ENCODE data around the gene OTOGL.

OTOGL gene

GRCh38 chr12:80381121-80381520 is 281.8 kb downstream of the OTOGL start:
- Histone ChIP-seq H3K9me2 (replicated peaks; ENCODE audit: insufficient read depth, low read length) (no peaks in the 10 kb centered on the region), H4K20me1 (ENCODE audit: insufficient read depth, low read length) (no peaks in the 10 kb centered on the region), H3K79me2 (ENCODE audit: low read length) (no peaks in the 10 kb centered on the region), H3K9ac (ENCODE audit: low read length) (no peak overlapping the region), H3K4me3 (ENCODE audit: low read length) (no peak overlapping the region), H3K9me3 (replicated peaks; ENCODE audit: insufficient read depth, low read length) (no peaks in the 10 kb centered on the region), H3K36me3 (replicated peaks; ENCODE audit: insufficient read depth, low read length) (no peaks in the 10 kb centered on the region), H3F3A (ENCODE audit: insufficient read depth, low read length) (no peaks in the 10 kb centered on the region), H3K27ac (ENCODE audit: low read length) (no peak overlapping the region), H3K4me1 (ENCODE audit: low read length) (no peaks in the 10 kb centered on the region), H2AFZ (ENCODE audit: low read length) (no peak overlapping the region), H3K27me3 (replicated peaks; ENCODE audit: insufficient read depth, low read length) (no peaks in the 10 kb centered on the region), H3K4me2 (ENCODE audit: low read depth, low read length) (no peak overlapping the region)
- TF ChIP-seq, protein P1, sequence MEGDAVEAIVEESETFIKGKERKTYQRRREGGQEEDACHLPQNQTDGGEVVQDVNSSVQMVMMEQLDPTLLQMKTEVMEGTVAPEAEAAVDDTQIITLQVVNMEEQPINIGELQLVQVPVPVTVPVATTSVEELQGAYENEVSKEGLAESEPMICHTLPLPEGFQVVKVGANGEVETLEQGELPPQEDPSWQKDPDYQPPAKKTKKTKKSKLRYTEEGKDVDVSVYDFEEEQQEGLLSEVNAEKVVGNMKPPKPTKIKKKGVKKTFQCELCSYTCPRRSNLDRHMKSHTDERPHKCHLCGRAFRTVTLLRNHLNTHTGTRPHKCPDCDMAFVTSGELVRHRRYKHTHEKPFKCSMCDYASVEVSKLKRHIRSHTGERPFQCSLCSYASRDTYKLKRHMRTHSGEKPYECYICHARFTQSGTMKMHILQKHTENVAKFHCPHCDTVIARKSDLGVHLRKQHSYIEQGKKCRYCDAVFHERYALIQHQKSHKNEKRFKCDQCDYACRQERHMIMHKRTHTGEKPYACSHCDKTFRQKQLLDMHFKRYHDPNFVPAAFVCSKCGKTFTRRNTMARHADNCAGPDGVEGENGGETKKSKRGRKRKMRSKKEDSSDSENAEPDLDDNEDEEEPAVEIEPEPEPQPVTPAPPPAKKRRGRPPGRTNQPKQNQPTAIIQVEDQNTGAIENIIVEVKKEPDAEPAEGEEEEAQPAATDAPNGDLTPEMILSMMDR (IDR thresholded peaks at IDR 0.05; ENCODE audit: low read length): no peak
- TF ChIP-seq EZH2phosphoT487 (IDR thresholded peaks at IDR 0.05; ENCODE audit: low read length) (no peak), EZH2 (optimal IDR thresholded peaks at IDR 0.05; ENCODE audit: low read depth, low read length) (no peak)
- DNase-seq: no peak

DNA sequence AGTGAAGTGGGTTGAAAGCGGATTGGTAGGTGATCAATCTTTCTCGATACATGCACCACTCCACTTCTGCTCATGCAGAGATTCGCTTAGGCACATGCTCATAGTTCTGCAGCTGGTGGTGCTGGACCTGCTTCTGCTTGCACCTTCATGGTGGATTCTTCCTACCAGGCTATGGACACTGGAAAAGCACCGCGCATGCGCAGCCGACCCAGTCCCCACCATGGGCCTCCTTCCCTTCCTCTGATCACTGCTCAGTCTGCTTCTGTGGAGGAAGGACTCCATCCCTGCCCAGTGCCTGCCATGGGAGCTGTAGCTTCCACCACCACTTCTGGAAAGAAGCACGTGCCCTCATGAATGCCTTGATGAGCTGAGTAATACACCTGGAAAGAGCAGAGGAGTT is 282.9 kb downstream of the OTOGL start:
- Histone ChIP-seq H3K79me2 (ENCODE audit: low read length) (no peaks in the 10 kb centered on the region), H3K9me2 (replicated peaks; ENCODE audit: insufficient read depth, low read length) (no peaks in the 10 kb centered on the region), H3K9ac (ENCODE audit: low read length) (no peak overlapping the region), H3F3A (ENCODE audit: insufficient read depth, low read length) (no peaks in the 10 kb centered on the region), H3K4me1 (ENCODE audit: low read length) (no peaks in the 10 kb centered on the region), H3K27ac (ENCODE audit: low read length) (no peak overlapping the region), H3K36me3 (replicated peaks; ENCODE audit: insufficient read depth, low read length) (no peaks in the 10 kb centered on the region), H3K4me3 (ENCODE audit: low read length) (no peak overlapping the region), H2AFZ (ENCODE audit: low read length) (no peak overlapping the region), H4K20me1 (ENCODE audit: insufficient read depth, low read length) (no peaks in the 10 kb centered on the region), H3K4me2 (ENCODE audit: low read depth, low read length) (no peak overlapping the region), H3K27me3 (replicated peaks; ENCODE audit: insufficient read depth, low read length) (no peaks in the 10 kb centered on the region), H3K9me3 (replicated peaks; ENCODE audit: insufficient read depth, low read length) (no peaks in the 10 kb centered on the region)
- no peak for TF ChIP-seq EZH2phosphoT487 (IDR thresholded peaks at IDR 0.05; ENCODE audit: low read length)
- no peak for TF ChIP-seq EZH2 (optimal IDR thresholded peaks at IDR 0.05; ENCODE audit: low read depth, low read length)
- TF ChIP-seq, protein P1 (IDR thresholded peaks at IDR 0.05; ENCODE audit: low read length): no peak
- DNase-seq: no peak

DNA sequence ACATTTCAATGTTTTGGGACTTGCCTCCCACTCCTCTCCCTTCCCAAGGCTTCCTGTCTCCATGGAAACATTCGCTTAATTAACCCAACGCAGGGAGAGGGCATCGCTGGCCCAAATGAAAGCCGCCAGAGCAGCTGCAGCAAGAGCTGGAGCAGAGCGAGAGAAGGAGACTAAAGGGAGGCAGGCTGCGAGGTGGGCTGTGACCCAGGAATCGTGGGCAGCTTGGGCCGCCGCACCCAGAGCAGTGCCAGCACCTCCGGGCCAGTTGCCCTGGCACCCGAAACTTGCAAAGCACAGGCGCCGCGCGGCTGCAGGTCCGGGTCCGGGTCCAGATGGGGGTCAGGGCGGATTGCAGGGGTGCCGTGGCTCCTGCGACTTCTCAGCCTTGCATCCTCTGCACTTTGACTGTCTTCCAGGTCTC is 301.2 kb downstream of the OTOGL start:
- peak overlapping the region; percentile 42 for H3K4me2 ChIP-seq (ENCODE audit: low read depth, low read length)
- H2AFZ ChIP-seq (ENCODE audit: low read length): peak overlapping the region; percentile 49
- H3K27me3 ChIP-seq (replicated peaks; ENCODE audit: insufficient read depth, low read length): no peaks in the 10 kb centered on the region
- H3K27ac ChIP-seq (ENCODE audit: low read length): no peak overlapping the region
- H3K9ac ChIP-seq (ENCODE audit: low read length): peak overlapping the region; percentile 22; the same call in 1 of the 2 replicates
- no peaks in the 10 kb centered on the region for H4K20me1 ChIP-seq (ENCODE audit: insufficient read depth, low read length)
- peak overlapping the region; percentile 42 for H3K4me3 ChIP-seq (ENCODE audit: low read length)
- no peaks in the 10 kb centered on the region for H3K9me3 ChIP-seq (replicated peaks; ENCODE audit: insufficient read depth, low read length)
- no peaks in the 10 kb centered on the region for H3K36me3 ChIP-seq (replicated peaks; ENCODE audit: insufficient read depth, low read length)
- no peaks in the 10 kb centered on the region for H3F3A ChIP-seq (ENCODE audit: insufficient read depth, low read length)
- H3K79me2 ChIP-seq (ENCODE audit: low read length): no peaks in the 10 kb centered on the region
- TF ChIP-seq EZH2 (optimal IDR thresholded peaks at IDR 0.05; ENCODE audit: low read depth, low read length): no peak
- TF ChIP-seq, protein P1 (IDR thresholded peaks at IDR 0.05; ENCODE audit: low read length): no peak
- DNase-seq: no peak
- H3K9me2 ChIP-seq (replicated peaks; ENCODE audit: insufficient read depth, low read length): no peaks in the 10 kb centered on the region
- H3K4me1 ChIP-seq (ENCODE audit: low read length): peaks cover 3% of the 10 kb centered on the region; the same call in 1 of the 2 replicates

All from MM.1S (cell line).